Psoas muscle (tissue), 8 donors: ENCODE data around the gene TSPAN2. TPM values are rescaled to one million over a fixed set of nuclear protein-coding genes. Genes with fewer than 3 reads are reported as not detected.
A peak's percentile ranks its signal among the peaks of the same experiment; 100 is the strongest.

Experiments
- ATAC-seq, 4 donors: fragments of 200-7000 bp; cut with Tn5 transposase; one replicate each; pipeline ENCODE4 v1.9.1; 2020; ENCODE audit warnings: moderate library complexity in 3 of 4, mild to moderate bottlenecking in 2 of 4
- DNase-seq, 2 donors: peaks; one replicate each; pipeline ENCODE4 v3.0.0-alpha.2; 2020
- H3K27ac ChIP-seq: fragments of 200-600 bp; one replicate; pipeline ENCODE4 v1.8.0; 2022
- H3K27me3 ChIP-seq, 3 donors: fragments of 200-600 bp in 1 of 3; one replicate each; pipeline versions ENCODE4 v1.6.1 to v1.8.0; 2013 to 2022; ENCODE audit warnings: low read length in 2 of 3, mild to moderate bottlenecking in 2 of 3, moderate library complexity in 1 of 3; ENCODE audit not compliant: insufficient read depth in 3 of 3
- H3K36me3 ChIP-seq, 2 donors: fragments of 200-600 bp in 1 of 2; one replicate each; pipeline versions ENCODE4 v1.6.1 to v1.8.0; 2013 to 2022; ENCODE audit warnings: low read depth in 1 of 2, mild to moderate bottlenecking in 1 of 2, moderate library complexity in 1 of 2; ENCODE audit not compliant: insufficient read depth in 1 of 2
- H3K4me1 ChIP-seq: fragments of 200-600 bp; one replicate; pipeline ENCODE4 v1.8.0; 2022
- H3K4me3 ChIP-seq: fragments of 200-600 bp; one replicate; pipeline ENCODE4 v1.8.0; 2022; ENCODE audit warnings: mild to moderate bottlenecking
- H3K9me3 ChIP-seq: fragments of 200-600 bp; one replicate; pipeline ENCODE4 v1.8.0; 2022
- WGBS, 3 donors: extraction: QIAGEN DNeasy Blood & Tissue Kit; methylation state at CpG; one replicate each; pipeline versions ENCODE4 v1.1.6 to v1.1.7; 2013; 5-methylcytosine and 5-hydroxymethylcytosine counted together
- intact Hi-C, 2 donors: fragments of 100-400 bp; cut with DNase I; formaldehyde crosslinking; loops; one replicate each; pipeline versions ENCODE4 v1.11.0 to v1.14.2; 2022
- polyA plus RNA-seq, 3 donors: library from polyadenylated mRNA; stranded (reverse); fragments of 200-250 nt; gene quantifications; one replicate each; pipeline ENCODE4 v1.2.3, GENCODE V29; 2013
- total RNA-seq, 4 donors: library from RNA; stranded (reverse); fragmentation: NEBNext Ultra II Directional in 2 of 4; extraction: Animal tissue kit (Norgen Biotek cat#: 25700) in 2 of 4; gene quantifications; one replicate each; pipeline versions ENCODE4 v1.2.1 to v1.2.4, GENCODE V29; 2021 to 2023
- TF ChIP-seq, protein P1 (sequence below): fragments of 200-600 bp; IDR thresholded peaks from one replicate; pipeline ENCODE4 v1.8.0; 2022; ENCODE audit warnings: antibody characterized with exemption
- donor health status: healthy with polysubstance abuse.
- donor health status: DM: no; HTN: no; CAD: no; lungs with moderate emphysema.
- donor health status: Bipolar disorder and iron deficiency.
- donor health status: healthy.
- donor health status: DM: yes; HTN: yes; CAD: no.
- donor health status: DM: no; HTN: no; CAD: no.
- donor health status: DM: no; HTN: no; CAD: no.
- donor health status: DM: yes; HTN: yes; CAD: no.

The TSPAN2 gene
- total and polyA plus RNA-seq, 7 donors, result 0.87 to 2.3 (median 1.4) TPM

DNA sequence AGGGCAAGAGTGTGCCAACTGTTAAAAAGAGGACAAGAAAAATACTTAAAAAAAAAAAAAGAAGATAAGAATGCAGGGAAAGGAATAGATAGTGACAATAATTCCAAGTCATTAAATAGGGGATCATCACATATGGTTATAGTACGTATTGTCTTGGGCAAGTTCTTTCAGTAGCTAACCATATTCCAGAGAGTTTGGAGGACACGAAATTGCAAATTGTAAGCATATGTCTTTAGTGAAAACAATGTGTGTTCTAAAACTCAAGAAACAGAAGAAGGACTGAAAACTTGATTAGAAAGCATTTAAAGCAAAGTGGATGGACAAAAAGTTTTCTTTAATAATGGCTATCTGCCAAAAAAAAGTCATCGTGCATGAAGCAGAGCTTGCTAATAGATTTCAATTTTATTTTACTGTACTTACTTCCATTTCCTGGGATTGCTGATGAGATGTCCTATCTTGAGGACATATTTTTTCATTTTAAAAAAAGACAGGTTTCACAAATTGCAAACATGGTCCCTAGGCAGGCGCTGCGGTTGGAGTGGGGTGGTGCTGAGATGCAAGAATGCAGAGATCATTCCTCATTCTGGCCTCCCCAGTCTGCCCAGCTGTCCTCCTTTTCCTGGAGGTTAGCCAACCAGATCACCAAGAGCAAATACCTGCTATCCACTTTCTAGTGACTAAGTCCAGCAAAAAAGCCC, 11.9 kb downstream of the TSPAN2 start:
- ATAC-seq (no peak), DNase-seq (no peak)
- H3K4me1 ChIP-seq, result peaks cover 8% of the 10 kb centered on the region
- H3K9me3 ChIP-seq, result no peaks in the 10 kb centered on the region
- intact Hi-C loops, result no loop called here
- no peaks in the 10 kb centered on the region for H3K27me3 ChIP-seq
- no peak overlapping the region for H3K4me3 ChIP-seq
- no peak overlapping the region for H3K27ac ChIP-seq
- 76 to 79% (median 76%) methylated on average over 5 of the region's 5 CpGs for WGBS, 3 donors
- no peaks in the 10 kb centered on the region for H3K36me3 ChIP-seq
- TF ChIP-seq, protein P1, sequence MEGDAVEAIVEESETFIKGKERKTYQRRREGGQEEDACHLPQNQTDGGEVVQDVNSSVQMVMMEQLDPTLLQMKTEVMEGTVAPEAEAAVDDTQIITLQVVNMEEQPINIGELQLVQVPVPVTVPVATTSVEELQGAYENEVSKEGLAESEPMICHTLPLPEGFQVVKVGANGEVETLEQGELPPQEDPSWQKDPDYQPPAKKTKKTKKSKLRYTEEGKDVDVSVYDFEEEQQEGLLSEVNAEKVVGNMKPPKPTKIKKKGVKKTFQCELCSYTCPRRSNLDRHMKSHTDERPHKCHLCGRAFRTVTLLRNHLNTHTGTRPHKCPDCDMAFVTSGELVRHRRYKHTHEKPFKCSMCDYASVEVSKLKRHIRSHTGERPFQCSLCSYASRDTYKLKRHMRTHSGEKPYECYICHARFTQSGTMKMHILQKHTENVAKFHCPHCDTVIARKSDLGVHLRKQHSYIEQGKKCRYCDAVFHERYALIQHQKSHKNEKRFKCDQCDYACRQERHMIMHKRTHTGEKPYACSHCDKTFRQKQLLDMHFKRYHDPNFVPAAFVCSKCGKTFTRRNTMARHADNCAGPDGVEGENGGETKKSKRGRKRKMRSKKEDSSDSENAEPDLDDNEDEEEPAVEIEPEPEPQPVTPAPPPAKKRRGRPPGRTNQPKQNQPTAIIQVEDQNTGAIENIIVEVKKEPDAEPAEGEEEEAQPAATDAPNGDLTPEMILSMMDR, result no peak

DNA sequence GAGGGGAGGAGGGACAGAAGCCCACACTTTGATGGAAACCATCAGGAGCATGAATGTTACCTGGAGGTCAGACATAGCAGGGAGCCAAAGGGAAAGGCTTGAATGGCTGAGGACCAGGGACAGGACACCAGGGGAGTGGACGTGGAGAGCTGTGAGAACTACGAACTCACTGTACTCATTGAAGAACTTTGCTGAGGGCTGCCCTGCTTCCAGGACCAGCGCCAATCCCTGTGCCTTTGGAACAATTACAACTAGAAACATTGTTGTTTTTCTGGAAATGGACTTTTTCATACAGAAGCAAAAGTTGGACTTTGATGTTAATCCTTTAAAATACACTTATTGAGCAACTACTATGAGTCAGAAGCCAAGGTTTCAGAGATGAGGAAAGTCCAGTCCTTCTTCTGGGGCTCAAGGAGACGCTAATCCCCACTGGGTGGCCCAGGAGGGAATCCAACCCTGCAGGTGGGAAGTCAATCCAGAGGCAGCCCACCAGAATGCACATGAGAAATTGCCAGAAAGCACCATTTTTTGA, 12.9 kb downstream of the TSPAN2 start:
- Histone ChIP-seq H3K9me3 (no peaks in the 10 kb centered on the region), H3K27ac (no peak overlapping the region), H3K36me3 (no peaks in the 10 kb centered on the region), H3K27me3 (no peaks in the 10 kb centered on the region), H3K4me3 (no peak overlapping the region), H3K4me1 (peaks cover 8% of the 10 kb centered on the region)
- TF ChIP-seq, protein P1, result no peak
- intact Hi-C loops, result no loop called here
- 63 to 87% (median 77%) methylated on average over 4 of the region's 4 CpGs for WGBS, 3 donors
- ATAC-seq (no peak), DNase-seq (no peak)

DNA sequence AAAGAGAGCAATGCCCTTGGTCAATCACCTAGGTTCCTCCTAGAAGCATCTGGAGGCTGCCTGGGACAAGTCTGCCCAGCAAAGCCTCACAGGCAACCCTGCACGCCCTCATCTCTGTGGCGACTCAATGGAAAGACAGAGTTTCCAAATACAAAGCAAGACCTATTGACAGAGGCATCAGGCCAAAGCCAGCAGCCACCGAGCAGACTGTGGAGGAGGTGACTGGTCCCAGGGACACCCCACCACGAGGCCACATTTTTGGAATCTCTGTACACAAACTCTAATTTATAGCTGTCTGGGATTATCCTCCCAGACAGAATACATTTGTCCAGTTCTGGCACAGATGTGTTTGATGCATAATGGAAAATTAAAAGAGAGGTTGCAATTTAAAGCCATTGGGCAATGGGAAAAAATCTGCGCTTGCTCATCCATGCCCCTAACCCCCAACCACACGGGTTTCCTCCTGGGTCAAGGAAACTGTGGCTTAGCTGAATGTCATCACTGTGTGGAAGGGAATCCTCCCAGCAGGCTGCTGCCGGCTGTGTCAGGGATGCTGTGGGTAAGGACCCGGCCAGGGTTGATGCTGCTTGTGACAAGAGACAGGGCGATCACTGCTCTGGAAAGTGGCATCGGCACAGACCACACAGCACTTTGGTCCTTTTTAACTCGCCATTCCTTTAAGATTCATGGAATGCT, 14.3 kb downstream of the TSPAN2 start:
- intact Hi-C loops, result no loop called here
- Histone ChIP-seq H3K36me3 (no peaks in the 10 kb centered on the region), H3K27ac (no peak overlapping the region)

DNA sequence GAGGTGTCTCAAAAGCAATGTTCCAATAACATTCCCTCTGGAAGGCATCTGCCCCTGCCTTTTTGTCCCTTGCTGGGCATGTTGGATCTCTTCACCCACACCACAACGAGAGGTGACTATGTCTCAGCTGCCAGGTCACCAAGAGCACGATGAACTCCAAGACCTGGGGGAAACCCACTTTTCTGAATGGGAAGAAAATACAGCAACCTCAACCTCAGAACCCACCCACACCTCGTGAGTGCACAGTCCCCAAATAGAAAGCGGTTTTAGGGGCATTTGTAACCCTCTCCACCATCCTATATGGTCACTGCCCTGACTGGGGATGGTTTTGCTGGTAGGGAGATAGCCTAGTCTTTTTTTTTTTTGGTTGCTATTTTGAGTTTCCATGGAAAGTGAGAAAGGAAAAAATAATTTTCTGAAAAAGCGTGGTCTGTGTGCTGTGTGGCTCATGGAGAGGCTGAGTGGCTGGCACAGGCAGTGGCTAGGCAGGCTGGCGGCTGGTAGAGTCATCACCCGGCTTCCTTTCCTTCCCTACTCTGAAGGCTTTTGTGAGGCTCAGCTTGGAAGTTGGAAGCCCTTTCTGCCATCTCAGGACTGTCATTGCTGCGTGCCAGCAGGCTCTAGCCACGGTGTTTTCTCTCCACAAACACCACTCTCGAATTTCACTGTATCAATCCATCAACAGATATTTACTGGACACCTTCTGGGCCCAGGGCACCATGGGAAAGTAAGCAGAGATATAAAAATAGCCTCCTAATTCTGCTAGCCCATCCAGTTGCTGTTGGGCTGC, 15.8 kb downstream of the TSPAN2 start:
- DNase-seq (no peak), ATAC-seq (peak; percentile 38 to 82 (median 64))
- Histone ChIP-seq H3K27ac (peak overlapping the region; percentile 50), H3K4me3 (no peak overlapping the region), H3K27me3 (no peaks in the 10 kb centered on the region), H3K36me3 (no peaks in the 10 kb centered on the region), H3K9me3 (no peaks in the 10 kb centered on the region), H3K4me1 (peaks cover 16% of the 10 kb centered on the region)
- intact Hi-C loops, result no loop called here
- 41 to 53% (median 44%) methylated on average over 10 of the region's 10 CpGs for WGBS, 3 donors
- TF ChIP-seq, protein P1, result no peak

More for the DNA sequence above, 14.3 kb downstream of the TSPAN2 start:
- Histone ChIP-seq H3K27me3 (no peaks in the 10 kb centered on the region), H3K4me3 (no peak overlapping the region), H3K4me1 (peaks cover 8% of the 10 kb centered on the region), H3K9me3 (no peaks in the 10 kb centered on the region)
- ATAC-seq, result no peak
- TF ChIP-seq, protein P1, result no peak
- no peak for DNase-seq
- 70 to 76% (median 74%) methylated on average over 11 of the region's 11 CpGs for WGBS, 3 donors
